Measurements from ENCODE around the gene OLFML3. TPM values are rescaled to one million over a fixed set of nuclear protein-coding genes. Genes with fewer than 3 reads are reported as not detected.

The OLFML3 gene
- total RNA-seq, 1 donor from 2014 or later: 74.8 TPM

DNA sequence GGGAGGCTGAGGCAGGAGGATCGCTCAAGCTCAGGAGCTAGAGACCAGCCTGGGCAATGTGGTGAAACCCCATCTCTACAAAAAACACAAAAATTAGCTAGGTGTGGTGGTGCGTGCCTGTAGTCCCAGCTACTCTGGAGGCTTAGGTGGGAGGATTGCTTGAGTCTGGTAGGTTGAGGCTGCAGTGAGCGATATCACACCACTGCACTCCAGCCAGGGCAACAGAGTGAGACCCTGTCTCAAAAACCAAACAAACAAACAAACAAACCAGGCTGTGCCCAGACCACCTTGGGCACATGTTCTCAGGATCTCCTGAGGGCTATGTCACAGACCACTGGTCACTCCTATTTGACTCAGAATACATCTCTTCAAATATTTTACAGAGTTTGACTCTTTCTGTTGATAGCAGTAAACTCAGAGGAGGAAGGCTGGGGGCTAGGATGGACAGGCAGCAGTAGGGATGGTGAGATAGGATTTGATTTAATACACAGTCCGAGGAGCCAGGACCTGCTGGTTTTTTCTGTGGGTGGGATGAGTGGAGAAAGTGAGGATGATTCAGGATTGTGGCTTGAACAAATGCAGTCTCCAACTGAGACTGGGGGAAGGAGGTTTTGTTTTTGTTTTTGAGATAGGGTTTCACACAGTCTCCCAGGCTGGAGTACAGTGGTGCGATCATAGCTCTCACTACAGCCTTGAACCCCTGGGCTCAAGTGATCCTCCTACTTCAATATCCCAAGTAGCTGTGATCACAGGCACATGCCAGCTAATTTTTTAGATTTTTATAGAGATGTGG, 46.5 kb downstream of the OLFML3 start:
- DNase-seq (ENCODE audit: low spot score): no peak

DNA sequence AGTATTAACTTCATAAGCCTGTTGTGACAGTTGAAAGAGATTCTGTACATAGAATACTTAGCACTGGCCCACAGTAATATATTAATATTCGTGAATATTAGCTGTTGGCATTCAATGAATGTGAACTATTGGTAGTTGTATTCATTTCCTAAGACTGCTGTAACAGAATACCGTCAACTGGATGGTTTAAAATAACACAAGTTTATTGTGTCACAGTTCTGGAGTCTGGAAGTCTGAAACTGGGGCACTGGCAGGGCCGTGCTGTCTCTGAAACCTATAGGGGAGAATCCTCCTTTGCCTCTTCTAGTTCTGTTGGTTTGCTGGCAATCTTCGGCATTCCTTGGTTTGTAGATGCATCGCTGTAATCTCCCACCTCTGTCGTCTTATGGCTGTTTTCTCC, 47.5 kb downstream of the OLFML3 start:
- no peak for DNase-seq (ENCODE audit: low spot score)

Other genes starting within 250 kb of the OLFML3 start
- 27.1 TPM for gene PHTF1, start 220.0 kb upstream of the OLFML3 start, total RNA-seq
- gene RSBN1, start 167.0 kb upstream of the OLFML3 start, total RNA-seq: 20.5 TPM
- gene PTPN22, start 107.8 kb upstream of the OLFML3 start, total RNA-seq: 3.1 TPM
- 20.9 TPM for gene BCL2L15, start 91.9 kb upstream of the OLFML3 start, total RNA-seq
- 21.5 TPM for gene AP4B1, start 74.7 kb upstream of the OLFML3 start, total RNA-seq
- gene DCLRE1B, start 74.1 kb upstream of the OLFML3 start, total RNA-seq: 6.0 TPM
- 72.3 TPM for gene HIPK1, start 50.1 kb upstream of the OLFML3 start, total RNA-seq
- 1.4 TPM for gene SYT6, start 174.4 kb downstream of the OLFML3 start, total RNA-seq